ENCODE measurements around the gene ITPKC.
"Not testable (repeated sequence)": the region's sequence is repeated elsewhere in the genome, so short reads cannot be mapped to it uniquely, and the experiment has no call there.

Gene ITPKC

DNA sequence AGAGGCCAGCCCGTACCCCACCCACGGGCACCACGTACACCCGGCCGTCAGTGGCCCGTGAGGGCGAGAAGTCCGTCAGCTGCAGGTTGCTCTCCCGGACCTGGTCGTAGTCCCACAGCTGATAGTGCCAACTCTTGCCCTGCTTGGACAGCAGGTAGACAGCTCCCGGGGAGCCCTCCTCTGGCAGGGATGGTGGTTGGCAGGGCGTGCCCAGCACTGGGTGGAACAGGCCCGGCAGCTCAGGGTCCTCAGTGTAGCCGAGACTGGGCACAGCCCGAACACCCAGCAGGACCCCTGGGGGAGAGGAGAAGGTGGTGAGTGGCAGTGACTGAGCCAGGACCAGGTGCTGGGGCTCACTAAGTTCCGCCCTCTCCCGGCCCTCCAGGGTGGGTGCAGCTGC is 25.6 kb downstream of the ITPKC start:
- no peak for DNase-seq

- no peak for DNase-seq
Observed at GRCh38 chr19:40742886-40743285, 26.0 kb downstream of the ITPKC start.

DNA sequence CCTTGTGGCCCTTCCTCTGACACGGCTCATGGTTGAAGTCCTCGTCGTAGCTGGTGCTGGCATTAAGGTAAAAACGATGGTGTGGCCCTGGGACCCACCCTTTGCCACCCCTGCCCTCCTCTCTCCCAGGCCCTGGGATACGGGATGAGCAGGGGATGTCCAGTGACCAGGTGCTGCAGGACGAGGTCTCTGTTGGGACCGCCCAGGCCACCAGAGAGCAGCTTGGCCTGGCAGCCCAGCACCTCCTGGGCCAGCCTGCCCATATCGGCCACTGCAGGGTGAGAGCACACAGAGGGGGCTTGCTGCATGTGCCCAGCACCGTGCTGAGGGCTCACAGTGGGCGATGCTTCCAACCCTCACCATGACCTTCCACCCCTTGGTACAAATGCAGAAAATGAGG is 27.0 kb downstream of the ITPKC start:
- no peak for DNase-seq

DNA sequence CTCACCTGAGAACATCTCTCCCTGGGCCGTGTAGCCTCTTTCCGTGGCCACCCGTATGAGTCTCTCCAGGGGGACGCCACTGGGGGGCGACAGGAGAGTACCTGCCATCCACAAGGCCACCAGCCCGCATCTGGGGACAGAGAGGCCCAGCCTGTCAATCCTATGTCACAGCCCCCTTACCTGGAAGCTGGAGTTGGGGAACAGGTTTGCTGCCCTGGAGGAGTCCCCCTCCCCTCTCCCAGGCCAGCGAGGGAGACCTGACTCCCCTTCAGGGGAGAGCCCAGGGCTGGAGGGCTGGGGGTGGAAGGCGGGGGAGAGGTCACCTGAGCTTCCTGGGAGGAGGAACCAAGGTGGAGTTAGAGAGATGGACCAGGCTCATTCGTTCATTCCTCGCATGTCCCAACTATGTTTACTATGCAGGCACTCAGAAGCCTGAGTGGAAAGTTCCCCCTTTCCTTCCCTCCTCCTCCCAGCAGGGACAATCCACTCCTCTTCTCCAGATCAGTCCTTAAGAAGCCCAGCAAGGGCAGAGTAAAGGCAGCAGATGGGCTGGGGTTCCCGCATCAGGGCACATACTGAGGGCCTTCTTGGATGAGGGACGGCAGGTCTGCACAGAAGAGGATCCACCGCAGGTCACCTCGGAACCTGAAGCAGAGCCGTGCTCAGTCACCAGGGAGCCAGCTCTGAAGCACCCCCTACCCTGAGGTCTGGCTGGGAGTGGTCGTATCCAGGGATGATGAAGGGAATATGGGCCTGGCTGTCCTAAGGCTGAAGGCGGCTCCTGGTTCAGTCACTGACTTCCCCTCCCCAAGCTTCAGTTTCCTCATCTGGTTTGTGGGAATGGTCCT is 27.9 kb downstream of the ITPKC start:
- DNase-seq, result no peak

- no peak for DNase-seq
Observed at GRCh38 chr19:40745402-40745780, 28.5 kb downstream of the ITPKC start.

DNA sequence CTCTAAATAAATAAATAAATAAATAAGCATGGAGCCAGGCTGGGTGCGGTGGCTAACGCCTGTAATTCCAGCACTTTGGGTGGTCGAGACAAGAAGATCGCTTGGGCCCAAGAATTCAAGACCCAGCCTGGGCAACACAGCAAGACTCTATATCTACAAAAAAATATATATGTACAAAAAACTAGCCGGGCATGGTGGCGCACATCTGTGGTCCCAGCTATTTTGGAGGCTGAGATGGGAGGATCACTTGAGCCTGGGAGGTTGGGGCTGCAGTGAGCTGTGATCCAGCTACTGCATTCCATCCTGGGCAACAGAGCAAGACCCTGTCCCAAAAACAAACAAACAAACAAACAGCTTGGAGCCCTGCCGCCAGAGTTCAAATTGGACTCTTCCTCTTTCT is 30.6 kb downstream of the ITPKC start:
- DNase-seq, result no peak

GRCh38 chr19:40750058-40750873 is 33.4 kb downstream of the ITPKC start, which contains the start of gene ACTMAP:
Gene ACTMAP (minus strand): TSS chr19:40750477. CDS start chr19:40749803, 674 bp downstream.
- DNase-seq, result peak; percentile 100

- peak; percentile 96 for DNase-seq
Observed at GRCh38 chr19:40750874-40751537, 34.1 kb downstream of the ITPKC start, which contains the start of gene SNRPA. Gene SNRPA (plus strand): TSS chr19:40751203. CDS start chr19:40751409, 206 bp downstream.

GRCh38 chr19:40752257-40752781 is 35.4 kb downstream of the ITPKC start:
- no peak for DNase-seq

GRCh38 chr19:40754611-40755247 is 37.8 kb downstream of the ITPKC start:
- no peak for DNase-seq

GRCh38 chr19:40755248-40755624 is 38.3 kb downstream of the ITPKC start:
- DNase-seq, result no peak

- no peak for DNase-seq
Observed at GRCh38 chr19:40755791-40756190, 38.9 kb downstream of the ITPKC start.

DNA sequence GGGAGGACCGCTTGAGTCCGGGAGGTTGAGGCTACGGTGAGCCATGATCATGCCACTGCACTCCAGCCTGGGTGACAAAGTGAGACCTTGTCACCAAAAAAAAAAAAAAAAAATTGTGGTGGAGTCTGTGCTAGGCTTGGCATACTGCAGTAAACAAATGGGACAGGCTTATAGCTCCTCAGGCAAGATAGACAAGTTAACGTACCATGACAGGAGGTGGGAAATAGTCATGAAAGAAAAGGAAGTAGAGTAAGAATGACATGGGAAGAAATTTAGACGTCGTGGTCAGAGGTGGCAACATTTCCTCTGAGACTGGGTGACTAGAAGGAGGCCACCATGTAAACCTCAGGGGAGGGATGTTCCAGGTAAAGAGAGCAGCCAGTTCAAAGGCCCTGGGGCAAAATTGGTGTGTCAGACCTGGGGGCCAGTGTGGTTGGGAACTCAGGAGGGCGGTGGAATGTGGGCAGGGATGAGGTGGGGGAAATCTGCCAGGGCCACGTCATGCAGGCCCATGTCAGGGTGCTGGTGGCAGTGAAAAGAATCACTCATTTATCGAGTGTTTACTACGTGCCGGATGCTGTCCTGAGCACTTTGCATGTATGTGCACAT is 39.7 kb downstream of the ITPKC start:
- DNase-seq, result no peak

GRCh38 chr19:40758491-40758890 is 41.6 kb downstream of the ITPKC start:
- DNase-seq, result no peak

DNA sequence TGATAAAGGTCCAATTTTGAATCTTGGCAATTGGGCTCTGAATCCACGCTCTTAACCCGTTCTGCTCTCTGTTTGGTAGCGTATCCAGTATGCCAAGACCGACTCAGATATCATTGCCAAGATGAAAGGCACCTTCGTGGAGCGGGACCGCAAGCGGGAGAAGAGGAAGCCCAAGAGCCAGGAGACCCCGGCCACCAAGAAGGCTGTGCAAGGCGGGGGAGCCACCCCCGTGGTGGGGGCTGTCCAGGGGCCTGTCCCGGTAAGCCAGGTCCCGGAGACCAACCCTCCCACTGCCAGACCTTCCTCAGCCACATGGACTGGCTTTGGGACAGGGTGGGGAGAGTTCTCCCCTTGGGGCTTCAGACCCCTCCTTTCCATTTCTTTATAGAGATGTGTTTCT is 42.4 kb downstream of the ITPKC start:
- no peak for DNase-seq

DNA sequence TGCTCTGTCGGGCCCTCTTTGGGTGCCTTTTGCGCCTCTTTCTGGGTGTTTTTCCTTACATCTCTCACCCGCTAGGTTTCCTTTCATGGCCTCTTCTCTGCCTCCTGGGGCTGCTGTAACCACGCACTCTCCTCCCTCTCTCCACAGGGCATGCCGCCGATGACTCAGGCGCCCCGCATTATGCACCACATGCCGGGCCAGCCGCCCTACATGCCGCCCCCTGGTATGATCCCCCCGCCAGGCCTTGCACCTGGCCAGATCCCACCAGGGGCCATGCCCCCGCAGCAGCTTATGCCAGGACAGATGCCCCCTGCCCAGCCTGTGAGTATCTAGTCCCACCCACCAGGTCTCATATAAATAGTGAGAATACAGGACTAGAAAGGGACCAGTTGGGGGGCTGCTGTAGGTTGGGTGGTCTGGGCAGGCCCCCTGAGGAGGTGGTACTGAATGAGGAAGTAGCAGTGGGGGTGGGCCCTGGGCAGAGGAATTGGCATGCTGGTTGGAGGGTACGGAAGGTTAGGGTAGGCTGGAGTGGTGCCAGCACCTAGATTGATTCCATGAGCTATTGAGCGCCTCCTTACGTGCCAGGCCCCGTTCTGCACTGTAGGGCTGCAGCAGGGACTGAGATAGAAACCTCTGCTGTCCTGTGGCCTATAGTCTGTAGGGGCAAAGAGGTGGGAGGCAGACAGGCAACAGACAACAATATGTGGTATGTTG is 46.0 kb downstream of the ITPKC start:
- no peak for DNase-seq

GRCh38 chr19:40763526-40763925 is 46.6 kb downstream of the ITPKC start:
- DNase-seq, result no peak

GRCh38 chr19:40763963-40764362 is 47.1 kb downstream of the ITPKC start:
- no peak for DNase-seq

DNA sequence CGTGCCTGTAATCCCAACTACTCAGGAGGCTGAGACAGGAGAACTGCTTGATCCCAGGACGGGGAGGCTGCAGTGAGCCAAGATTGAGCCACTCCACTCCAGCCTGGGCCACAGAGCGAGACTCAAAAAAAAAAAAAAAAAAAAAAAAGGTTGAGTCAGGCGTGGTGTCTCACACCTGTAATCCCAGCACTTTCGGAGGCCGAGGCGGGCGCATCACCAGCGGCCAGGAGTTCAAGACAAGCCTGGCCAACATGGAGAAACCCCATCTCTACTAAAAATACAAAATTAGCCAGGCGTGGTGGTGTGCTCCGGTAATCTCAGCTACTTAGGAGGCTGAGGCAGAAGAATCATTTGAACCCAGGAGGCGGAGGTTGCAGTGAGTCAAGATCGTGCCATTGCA is 49.5 kb downstream of the ITPKC start:
- not testable (repeated sequence) for DNase-seq

- DNase-seq, result no peak
Observed at GRCh38 chr19:40768869-40769268, 52.0 kb downstream of the ITPKC start.

- DNase-seq, result not testable (repeated sequence)
Observed at GRCh38 chr19:40771101-40771862, 54.4 kb downstream of the ITPKC start.

Measured in NCI-H446 treated with DMSO at 0.1 percent for 48 hours (cell line).